Breast epithelium (tissue), 3 donors: Measurements from ENCODE around the gene AGO3.

ENCODE experiments used
- CTCF ChIP-seq, 3 donors: fragments of 450-650 bp; IDR thresholded peaks; one replicate each; pipeline ENCODE4 v1.5.1; 2016 to 2017; ENCODE audit warnings: antibody characterized with exemption in 3 of 3, mild to moderate bottlenecking in 3 of 3, moderate library complexity in 3 of 3
- POLR2A ChIP-seq: fragments of 450-650 bp; IDR thresholded peaks from one replicate; pipeline ENCODE4 v1.6.1; 2016; ENCODE audit warnings: antibody characterized with exemption, mild to moderate bottlenecking, moderate library complexity

- TF ChIP-seq CTCF (IDR thresholded peaks at IDR 0.05) (no peak), POLR2A (no peak)
These were observed 76.1 kb downstream of the AGO3 start for GRCh38 chr1:36006941-36007500.
